ENCODE measurements around the gene ACSM5. TPM values are rescaled to one million over a fixed set of nuclear protein-coding genes. Genes with fewer than 3 reads are reported as not detected.
A peak's percentile ranks its signal among the peaks of the same experiment; 100 is the strongest.

ACSM5 gene
- total and polyA plus RNA-seq, 2 experiments from 2014 or later, result not detected

DNA sequence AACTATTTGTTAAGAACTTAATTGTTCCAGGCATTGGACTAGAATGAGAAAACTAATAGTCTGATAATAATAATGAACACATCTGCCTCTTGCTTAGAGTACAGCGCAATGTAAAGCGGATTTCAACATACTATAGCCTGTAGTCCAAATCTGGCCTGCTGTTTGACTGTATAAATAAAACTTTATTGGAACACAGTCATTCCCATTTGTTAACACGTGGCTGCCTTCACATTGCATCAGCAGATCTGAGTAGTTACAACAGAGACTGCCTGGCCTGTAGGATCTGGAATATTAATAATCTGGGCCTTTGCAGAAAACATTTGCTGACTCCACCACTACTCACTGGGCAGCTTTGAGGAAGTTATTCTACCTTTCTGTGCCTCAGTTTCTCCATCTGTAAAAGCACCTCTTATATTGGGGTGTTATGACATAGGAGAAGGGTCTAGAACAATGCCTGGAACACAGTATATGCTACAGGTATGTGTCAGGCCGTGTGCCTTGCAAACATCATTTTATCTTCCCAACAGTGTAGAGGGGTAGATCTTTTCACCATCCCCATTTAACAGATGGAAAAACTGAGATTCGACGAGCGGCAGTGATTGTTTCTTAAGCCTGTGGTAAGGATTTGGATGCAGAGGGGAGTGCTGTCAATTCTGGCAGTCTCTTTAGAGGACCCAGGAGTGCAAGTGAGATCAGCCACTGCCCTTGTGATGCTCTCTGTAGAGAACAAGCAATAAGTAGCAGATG, 27.0 kb upstream of the ACSM5 start:
- no peaks in the 10 kb centered on the region for H3K4me1 ChIP-seq (ENCODE audit: insufficient read depth)
- 66 to 68% methylated on average over 7 of the region's 7 CpGs for WGBS, 2 experiments (ENCODE audit: low coverage in 1 of 2, low lambda C conversion rate in 2 of 2, missing lambda C conversion rate in 2 of 2)

DNA sequence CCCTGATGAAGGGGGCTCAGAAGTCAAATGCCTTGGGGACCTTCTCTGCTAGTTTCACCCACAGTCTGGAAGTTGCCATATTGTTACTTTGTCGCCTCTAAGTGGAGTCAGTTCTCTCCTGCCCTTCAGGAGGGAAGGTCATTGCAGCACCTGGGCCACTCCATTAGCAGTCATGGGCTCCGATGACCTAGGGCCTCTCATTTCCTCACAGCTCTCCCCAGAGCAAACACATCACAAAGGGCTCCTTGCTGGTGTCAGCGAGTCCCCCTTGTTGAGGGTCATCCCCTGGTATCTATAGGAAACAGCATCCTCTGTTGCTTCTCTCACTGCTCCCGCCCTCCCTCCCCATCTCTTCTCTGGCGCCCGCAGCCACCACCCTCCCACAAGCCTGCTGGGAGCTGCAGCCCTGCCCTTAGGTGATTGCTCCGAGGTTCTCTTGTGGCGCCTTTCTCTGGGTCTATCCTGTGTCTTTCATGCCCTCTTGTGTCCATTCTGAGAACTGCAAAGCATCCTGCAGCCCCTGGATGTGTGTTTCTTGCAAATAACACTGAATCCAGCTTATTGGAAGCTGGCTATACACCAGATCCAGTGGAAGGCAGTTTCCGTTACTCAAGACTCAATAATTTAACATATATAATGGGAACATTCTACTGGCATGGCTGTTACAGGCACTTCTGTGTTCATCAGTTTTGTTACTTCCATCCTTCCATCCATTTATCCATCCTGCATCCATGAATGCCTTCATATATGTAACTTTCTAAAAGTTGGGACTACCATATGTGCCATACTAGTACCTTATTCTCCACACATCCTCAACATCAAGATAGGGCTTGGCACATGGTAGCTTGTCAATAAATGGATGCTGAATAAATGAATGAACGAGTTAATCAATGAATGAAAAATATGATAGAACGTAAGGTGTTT, 26.0 kb upstream of the ACSM5 start:
- H4K20me1 ChIP-seq (ENCODE audit: insufficient read depth), result no peaks in the 10 kb centered on the region
- no peak overlapping the region for H3K27ac ChIP-seq
- H3K27me3 ChIP-seq (replicated peaks; ENCODE audit: insufficient read depth), result no peaks in the 10 kb centered on the region
- no peaks in the 10 kb centered on the region for H3K4me1 ChIP-seq (ENCODE audit: insufficient read depth)
- no peak overlapping the region for H3K4me3 ChIP-seq
- no peaks in the 10 kb centered on the region for H3K79me2 ChIP-seq (ENCODE audit: insufficient read depth)
- H3F3A ChIP-seq (ENCODE audit: insufficient read depth), result no peaks in the 10 kb centered on the region
- no peaks in the 10 kb centered on the region for H3K9me3 ChIP-seq (ENCODE audit: low read depth)
- in situ Hi-C loops (cut with MboI), result loop anchor here (5.0 kb wide), 1 partner anchor 476 kb away; no protein-coding TSS in a partner anchor
- H3K9ac ChIP-seq, result no peak overlapping the region
- TF ChIP-seq EZH2phosphoT487 (IDR thresholded peaks at IDR 0.05; ENCODE audit: insufficient read depth, low read depth) (no peak), EZH2 (IDR thresholded peaks at IDR 0.05; ENCODE audit: insufficient read depth, poor library complexity, severe bottlenecking) (no peak)
- peak; percentile 72 for DNase-seq
- H3K9me2 ChIP-seq (ENCODE audit: insufficient read depth), result no peaks in the 10 kb centered on the region
- H3K4me2 ChIP-seq (ENCODE audit: unreplicated experiment), result no peak overlapping the region
- WGBS, 2 experiments (ENCODE audit: low coverage in 1 of 2, low lambda C conversion rate in 2 of 2, missing lambda C conversion rate in 2 of 2), result 19 to 21% methylated on average over 10 to 11 of the region's 11 CpGs
- no peaks in the 10 kb centered on the region for H3K36me3 ChIP-seq (ENCODE audit: low read depth)
- no peak overlapping the region for H2AFZ ChIP-seq

More for the DNA sequence above, 27.0 kb upstream of the ACSM5 start:
- Histone ChIP-seq H3K27me3 (replicated peaks; ENCODE audit: insufficient read depth) (no peaks in the 10 kb centered on the region), H2AFZ (no peak overlapping the region), H3K9me3 (ENCODE audit: low read depth) (no peaks in the 10 kb centered on the region), H4K20me1 (ENCODE audit: insufficient read depth) (no peaks in the 10 kb centered on the region), H3K4me3 (no peak overlapping the region), H3K9ac (no peak overlapping the region), H3K36me3 (ENCODE audit: low read depth) (no peaks in the 10 kb centered on the region), H3K79me2 (ENCODE audit: insufficient read depth) (no peaks in the 10 kb centered on the region), H3K9me2 (ENCODE audit: insufficient read depth) (no peaks in the 10 kb centered on the region), H3K4me2 (ENCODE audit: unreplicated experiment) (no peak overlapping the region), H3K27ac (no peak overlapping the region), H3F3A (ENCODE audit: insufficient read depth) (no peaks in the 10 kb centered on the region)
- no peak for DNase-seq
- in situ Hi-C loops (cut with MboI), result loop anchor here (5.0 kb wide), 1 partner anchor 475 kb away; no protein-coding TSS in a partner anchor
- TF ChIP-seq EZH2phosphoT487 (IDR thresholded peaks at IDR 0.05; ENCODE audit: insufficient read depth, low read depth) (no peak), EZH2 (IDR thresholded peaks at IDR 0.05; ENCODE audit: insufficient read depth, poor library complexity, severe bottlenecking) (no peak)

DNA sequence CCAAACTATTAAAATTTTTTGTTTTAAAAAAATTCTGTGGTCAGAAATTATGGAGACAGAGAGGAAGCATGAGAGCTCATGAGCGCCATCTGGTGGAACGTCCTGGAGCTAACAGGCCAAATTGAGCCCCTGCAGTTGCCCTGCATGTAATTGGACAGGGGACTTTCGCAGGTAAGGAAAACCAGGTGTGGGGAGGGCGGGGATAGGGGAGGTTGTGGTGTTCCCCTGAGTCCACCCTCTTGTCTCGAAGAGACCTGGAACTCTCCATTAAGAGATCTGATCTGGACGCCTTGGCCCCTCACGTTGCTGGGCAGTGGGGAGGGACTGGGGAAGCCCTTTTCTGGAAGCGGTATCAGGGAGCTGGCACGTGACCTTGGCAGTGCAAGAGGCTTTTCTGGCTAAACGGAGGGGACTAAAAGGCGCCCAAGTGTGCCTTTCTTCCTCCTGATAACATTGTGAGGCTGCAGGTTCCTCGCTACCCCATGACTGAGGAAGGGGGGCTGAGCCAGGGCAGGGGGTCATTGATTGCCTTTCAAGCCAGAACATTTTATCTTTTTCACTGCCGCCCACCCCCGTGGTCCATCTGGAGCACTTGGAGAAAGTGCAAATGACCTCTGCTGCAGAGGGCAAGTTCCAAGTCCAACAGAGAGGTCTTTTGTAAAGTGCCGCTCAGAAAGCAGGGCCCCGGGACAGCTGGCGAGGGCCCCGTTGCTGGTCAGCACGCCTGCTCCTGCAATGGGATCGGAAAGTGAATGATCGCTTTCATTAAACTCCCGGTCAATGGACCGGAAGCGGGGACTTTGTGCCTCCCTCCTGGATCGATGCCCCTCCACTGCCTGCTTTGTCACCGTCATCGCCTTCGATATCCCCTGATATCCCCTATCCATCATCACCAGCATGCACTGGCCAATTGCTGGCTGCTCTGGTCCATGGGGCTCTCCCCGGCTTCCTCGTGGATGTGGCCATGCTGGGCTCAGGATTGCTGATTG, 23.2 kb upstream of the ACSM5 start:
- Histone ChIP-seq H3K36me3 (ENCODE audit: low read depth) (no peaks in the 10 kb centered on the region), H3K4me2 (ENCODE audit: unreplicated experiment) (no peak overlapping the region), H3K79me2 (ENCODE audit: insufficient read depth) (no peaks in the 10 kb centered on the region), H3K9me3 (ENCODE audit: low read depth) (no peaks in the 10 kb centered on the region), H3K9me2 (ENCODE audit: insufficient read depth) (no peaks in the 10 kb centered on the region), H2AFZ (no peak overlapping the region), H4K20me1 (ENCODE audit: insufficient read depth) (no peaks in the 10 kb centered on the region), H3K4me1 (ENCODE audit: insufficient read depth) (no peaks in the 10 kb centered on the region), H3K27ac (no peak overlapping the region), H3K9ac (no peak overlapping the region), H3F3A (ENCODE audit: insufficient read depth) (no peaks in the 10 kb centered on the region), H3K27me3 (replicated peaks; ENCODE audit: insufficient read depth) (no peaks in the 10 kb centered on the region), H3K4me3 (no peak overlapping the region)
- DNase-seq, result peak; percentile 52
- in situ Hi-C loops (cut with MboI), result no loop called here
- 15% methylated on average over 29 to 30 of the region's 30 CpGs for WGBS, 2 experiments (ENCODE audit: low coverage in 1 of 2, low lambda C conversion rate in 2 of 2, missing lambda C conversion rate in 2 of 2)
- no peak for TF ChIP-seq EZH2 (IDR thresholded peaks at IDR 0.05; ENCODE audit: insufficient read depth, poor library complexity, severe bottlenecking)
- no peak for TF ChIP-seq EZH2phosphoT487 (IDR thresholded peaks at IDR 0.05; ENCODE audit: insufficient read depth, low read depth)

All from GM23248 (cell line).